Spinal cord (tissue), 10 donors: ENCODE results near the gene DOCK1. TPM values are rescaled to one million over a fixed set of nuclear protein-coding genes. Genes with fewer than 3 reads are reported as not detected.
A peak's percentile ranks its signal among the peaks of the same experiment; 100 is the strongest.
"Not testable (repeated sequence)": the region's sequence is repeated elsewhere in the genome, so short reads cannot be mapped to it uniquely, and the experiment has no call there.

ENCODE experiments used
- DNase-seq, 6 donors: peaks; one replicate each; pipeline versions ENCODE4 v3.0.0 to v3.0.0-alpha.2; 2013 to 2015; ENCODE audit warnings: low spot score in 6 of 6, low read depth in 4 of 6
- H3K27ac ChIP-seq: one replicate; pipeline ENCODE4 v1.5.1; 2013; ENCODE audit warnings: low read depth, low read length, control low read depth
- H3K27me3 ChIP-seq: one replicate; pipeline ENCODE4 v1.6.1; 2013; ENCODE audit warnings: low read length; ENCODE audit not compliant: control insufficient read depth, insufficient read depth
- H3K36me3 ChIP-seq: one replicate; pipeline ENCODE4 v1.6.1; 2013; ENCODE audit warnings: low read length; ENCODE audit not compliant: control insufficient read depth, insufficient read depth
- H3K4me1 ChIP-seq: one replicate; pipeline ENCODE4 v1.6.1; 2013; ENCODE audit warnings: low read length; ENCODE audit not compliant: control insufficient read depth, insufficient read depth
- H3K4me3 ChIP-seq: one replicate; pipeline ENCODE4 v1.5.1; 2013; ENCODE audit warnings: low read depth, low read length, control low read depth
- H3K9me3 ChIP-seq: one replicate; pipeline ENCODE4 v1.6.1; 2013; ENCODE audit warnings: low read length; ENCODE audit not compliant: control insufficient read depth, insufficient read depth
- WGBS: methylation state at CpG from one replicate; pipeline ENCODE4 v1.1.5; 2013; ENCODE audit warnings: missing lambda C conversion rate; ENCODE audit not compliant: insufficient coverage; 5-methylcytosine and 5-hydroxymethylcytosine counted together
- polyA plus RNA-seq, 2 donors: library from polyadenylated mRNA; unstranded; fragments of 120-200 nt; gene quantifications; one replicate each; pipeline ENCODE4 v1.2.1, GENCODE V29; 2013; ENCODE audit not compliant: insufficient read length in 2 of 2
- total RNA-seq, 2 donors: library from RNA; depleted of rRNA in 1 of 2; stranded (reverse); fragments of 120-200 nt in 1 of 2; fragments of >200 nt in 1 of 2; gene quantifications; one replicate each; pipeline versions ENCODE4 v1.2.3 to v1.2.4, GENCODE V29; 2013 to 2014
- donor health status: healthy.

DOCK1 gene
- total and polyA plus RNA-seq, 4 donors = 31.3 to 74.1 (median 50.3) TPM

GRCh38 chr10:126899529-126899928 is 5.7 kb upstream of the DOCK1 start:
- not testable (repeated sequence) for H3K4me3 ChIP-seq, H3K27me3 ChIP-seq, H3K36me3 ChIP-seq, DNase-seq, H3K9me3 ChIP-seq, H3K27ac ChIP-seq, H3K4me1 ChIP-seq
- no CpG with 5 or more reads among the region's 2 CpGs for WGBS

- Histone ChIP-seq H3K9me3 (peaks cover 6% of the 10 kb centered on the region), H3K36me3 (peaks cover 8% of the 10 kb centered on the region), H3K27ac (no peak overlapping the region), H3K4me1 (peaks cover 21% of the 10 kb centered on the region), H3K27me3 (peaks cover 14% of the 10 kb centered on the region), H3K4me3 (no peak overlapping the region)
- WGBS = 92% methylated on average over 3 of the region's 3 CpGs
- DNase-seq = no peak
Measured at GRCh38 chr10:126902157-126902556, 3.1 kb upstream of the DOCK1 start.

DNA sequence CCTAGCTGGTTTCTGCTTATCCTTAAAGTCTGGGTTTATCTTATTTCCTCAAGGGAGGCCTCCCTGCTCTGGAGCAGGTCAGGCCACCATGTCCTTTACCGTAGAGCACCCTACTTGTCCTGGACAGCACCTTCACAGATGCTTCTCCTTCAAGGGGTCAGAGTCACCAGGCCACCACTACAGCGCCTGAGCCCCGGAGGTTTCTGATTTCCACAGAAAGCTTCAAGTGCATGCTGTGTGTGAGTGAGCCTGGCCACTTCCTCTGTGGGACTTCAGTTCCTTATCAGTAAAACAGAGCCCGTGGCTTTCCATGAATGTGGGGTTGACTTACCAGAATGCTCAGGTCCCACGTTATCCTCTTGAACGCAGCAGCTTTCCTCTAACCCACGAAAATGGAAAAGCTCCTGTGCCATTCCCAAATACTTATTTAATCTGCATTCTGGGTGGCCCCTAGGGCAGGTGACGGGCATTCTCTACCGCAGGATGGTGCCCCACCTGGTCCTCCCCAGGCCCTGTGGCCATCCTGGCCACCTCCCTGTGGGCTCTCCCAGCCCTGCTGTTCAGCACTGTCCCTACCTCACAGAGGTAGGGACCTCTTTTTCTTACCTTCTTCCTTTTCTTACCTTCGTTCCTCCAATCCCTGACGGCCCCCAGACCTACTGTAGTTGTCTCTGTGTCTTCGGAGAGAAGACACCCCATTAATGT is 1.4 kb upstream of the DOCK1 start:
- DNase-seq = no peak
- no peak overlapping the region for H3K4me3 ChIP-seq
- H3K9me3 ChIP-seq = peaks cover 2% of the 10 kb centered on the region
- peaks cover 9% of the 10 kb centered on the region for H3K36me3 ChIP-seq
- peaks cover 25% of the 10 kb centered on the region for H3K4me1 ChIP-seq
- H3K27ac ChIP-seq = no peak overlapping the region
- 99% methylated on average over 9 of the region's 12 CpGs for WGBS
- H3K27me3 ChIP-seq = peaks cover 14% of the 10 kb centered on the region

DNA sequence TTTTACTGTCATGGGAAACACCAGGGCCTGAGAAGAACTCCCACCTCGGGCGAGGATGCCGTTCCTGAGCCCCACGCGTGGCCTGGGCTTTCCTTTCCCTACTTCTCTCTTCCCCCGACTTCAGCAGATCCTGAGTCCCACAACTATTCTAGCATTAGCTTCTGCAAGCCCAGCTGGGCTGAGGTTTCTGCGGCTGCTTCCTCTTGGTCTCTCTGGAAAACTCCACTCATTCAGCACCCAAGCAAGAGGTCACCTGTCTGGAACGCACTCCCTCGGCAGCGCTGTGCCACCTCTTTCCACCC is 761 bp upstream of the DOCK1 start:
- no peak overlapping the region for H3K27ac ChIP-seq

DNA sequence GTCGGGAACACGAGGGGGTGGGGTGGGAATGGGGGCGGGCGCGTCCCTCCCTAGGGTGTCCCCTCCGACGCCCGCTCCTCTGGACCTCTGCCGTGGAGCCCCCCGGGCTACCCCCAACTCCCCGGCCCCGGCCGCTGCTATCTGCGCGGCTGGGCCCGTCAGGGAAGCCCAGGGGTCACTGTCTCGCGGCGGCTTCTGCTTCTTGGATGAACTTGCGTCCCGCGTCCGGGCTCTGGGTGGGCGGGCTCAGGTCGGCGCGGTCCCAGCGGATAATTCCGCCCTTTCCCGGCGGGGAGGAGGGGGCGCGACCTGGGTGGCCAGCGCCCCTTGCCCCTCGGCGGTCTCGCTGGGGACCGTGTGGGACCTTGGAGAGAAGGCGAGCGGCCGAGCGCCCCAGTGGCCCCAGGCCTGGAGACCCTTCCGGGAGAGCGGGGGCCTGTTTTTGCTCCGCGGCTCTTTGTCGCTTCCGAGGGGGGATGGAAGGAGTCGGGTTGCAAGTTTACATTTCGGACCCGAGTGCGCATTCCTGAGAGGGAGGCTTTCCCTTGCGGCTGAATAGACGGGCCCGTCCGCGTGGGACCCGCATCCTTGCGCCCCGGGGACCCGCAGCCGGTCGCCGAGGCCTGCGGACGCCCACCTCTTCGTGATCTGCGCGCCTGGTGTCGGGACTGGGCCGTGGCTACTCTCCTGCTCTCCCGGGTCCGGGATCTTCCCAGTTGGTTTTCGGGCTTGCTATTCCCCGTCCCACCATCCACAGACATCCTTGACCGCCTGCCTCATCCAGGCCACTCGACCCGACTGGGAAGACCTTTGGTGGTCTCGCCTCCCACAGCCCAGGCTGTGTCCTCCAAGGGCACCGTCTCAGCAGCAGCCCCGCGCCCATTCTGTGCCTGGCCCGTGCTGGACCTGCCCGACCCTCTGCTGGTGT is 812 bp downstream of the DOCK1 start:
- peak in 1 of 6 donors; percentile 52 for DNase-seq
- Histone ChIP-seq H3K27me3 (peaks cover 14% of the 10 kb centered on the region), H3K27ac (peak overlapping the region; percentile 25), H3K36me3 (peaks cover 9% of the 10 kb centered on the region), H3K9me3 (no peaks in the 10 kb centered on the region), H3K4me3 (peak overlapping the region; percentile 44), H3K4me1 (peaks cover 25% of the 10 kb centered on the region)
- 9% methylated on average over 83 of the region's 84 CpGs for WGBS

More for the DNA sequence above, 761 bp upstream of the DOCK1 start:
- peaks cover 25% of the 10 kb centered on the region for H3K4me1 ChIP-seq
- DNase-seq = no peak
- H3K36me3 ChIP-seq = peaks cover 9% of the 10 kb centered on the region
- H3K9me3 ChIP-seq = no peaks in the 10 kb centered on the region
- H3K27me3 ChIP-seq = peaks cover 14% of the 10 kb centered on the region
- 51% methylated on average over 10 of the region's 10 CpGs for WGBS
- H3K4me3 ChIP-seq = peak overlapping the region; percentile 56

DNA sequence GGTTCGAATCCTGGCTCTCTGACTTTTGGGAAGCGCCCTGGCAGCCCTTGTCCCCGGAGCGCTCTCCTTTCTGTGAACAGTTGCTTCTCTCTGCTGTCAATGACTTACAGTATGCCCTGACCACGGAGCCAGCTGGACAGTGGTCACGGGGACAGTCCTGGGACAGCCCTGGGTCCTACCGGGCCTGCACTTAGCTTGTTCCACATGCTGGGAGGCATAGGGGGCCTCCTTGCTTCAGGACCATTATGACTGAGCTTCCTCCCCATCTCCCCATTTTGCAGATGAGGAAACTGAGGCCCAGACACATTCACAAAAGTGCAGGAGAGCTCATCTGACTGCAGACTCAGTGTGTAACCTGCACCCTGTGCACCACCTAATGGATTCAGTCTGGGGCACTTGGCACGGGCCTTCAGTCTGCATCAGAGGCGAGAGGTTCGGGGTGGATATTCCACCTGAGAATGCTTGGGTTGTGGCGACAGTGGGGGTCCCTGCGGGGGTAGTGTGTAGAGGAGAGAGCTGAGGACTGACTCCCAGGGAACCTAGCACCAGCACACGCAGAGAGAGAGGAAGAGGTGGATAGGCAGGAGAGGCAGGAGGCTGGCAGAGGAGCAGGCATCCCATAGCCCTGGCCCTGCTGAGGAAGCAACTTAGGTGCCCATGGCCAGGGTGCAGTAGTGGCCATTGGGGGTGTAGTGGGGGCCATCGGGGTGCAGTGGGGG is 1.6 kb downstream of the DOCK1 start:
- H3K27ac ChIP-seq = no peak overlapping the region

DNA sequence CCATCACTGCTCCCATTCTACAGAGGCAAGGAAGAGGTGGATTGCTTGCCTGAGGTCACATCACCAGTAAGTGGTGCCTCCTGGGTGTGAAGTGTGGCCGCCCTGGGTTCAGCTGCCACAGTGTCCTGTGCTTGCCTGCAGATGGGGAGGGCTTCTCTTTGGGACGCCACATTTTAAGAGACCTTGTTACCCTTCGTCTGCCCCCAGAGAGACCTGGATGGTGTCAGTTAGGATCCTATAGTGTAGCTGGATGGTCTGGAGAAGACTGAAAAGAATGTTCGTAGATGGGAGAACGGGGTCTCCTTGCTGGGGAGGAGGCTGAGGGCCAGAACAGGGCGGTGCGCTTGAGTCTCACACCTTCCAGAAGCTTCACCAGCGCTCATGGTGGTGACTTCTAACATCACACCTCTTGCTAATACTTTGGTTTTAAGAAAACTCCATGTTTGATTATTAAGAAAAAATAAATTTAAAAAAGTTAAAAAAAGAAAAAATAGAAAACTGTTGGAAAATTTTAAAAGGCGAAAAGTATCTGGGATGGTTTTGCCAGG is 2.3 kb downstream of the DOCK1 start:
- no peak for DNase-seq
- peaks cover 25% of the 10 kb centered on the region for H3K4me1 ChIP-seq
- peaks cover 9% of the 10 kb centered on the region for H3K36me3 ChIP-seq
- WGBS = 100% methylated on average over 7 of the region's 9 CpGs
- H3K4me3 ChIP-seq = no peak overlapping the region
- H3K27me3 ChIP-seq = peaks cover 11% of the 10 kb centered on the region
- H3K27ac ChIP-seq = no peak overlapping the region
- no peaks in the 10 kb centered on the region for H3K9me3 ChIP-seq

More for the DNA sequence above, 1.6 kb downstream of the DOCK1 start:
- peaks cover 25% of the 10 kb centered on the region for H3K4me1 ChIP-seq
- DNase-seq = no peak
- peaks cover 14% of the 10 kb centered on the region for H3K27me3 ChIP-seq
- H3K9me3 ChIP-seq = no peaks in the 10 kb centered on the region
- H3K4me3 ChIP-seq = no peak overlapping the region
- WGBS = 91% methylated on average over 13 of the region's 14 CpGs
- peaks cover 9% of the 10 kb centered on the region for H3K36me3 ChIP-seq

DNA sequence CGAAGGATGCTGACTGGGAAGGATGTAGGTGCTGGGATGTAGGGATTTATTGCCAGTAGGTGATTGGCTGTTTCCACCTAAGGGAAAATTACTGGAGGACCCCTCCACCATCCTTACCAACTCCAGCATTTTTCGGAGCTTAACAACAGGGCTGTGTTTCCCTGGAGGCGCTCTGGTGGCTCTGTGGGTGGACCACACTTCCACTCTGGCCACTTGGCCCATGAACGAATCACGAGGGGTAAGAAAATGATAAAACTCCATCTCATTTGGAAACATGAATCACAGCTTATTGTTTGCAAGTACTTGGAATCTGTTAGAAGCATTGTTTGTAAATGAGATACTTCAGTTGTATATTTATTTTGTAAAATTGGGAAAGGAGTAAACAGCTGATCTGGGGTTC is 3.0 kb downstream of the DOCK1 start:
- Histone ChIP-seq H3K9me3 (no peaks in the 10 kb centered on the region), H3K27me3 (peaks cover 11% of the 10 kb centered on the region), H3K27ac (no peak overlapping the region), H3K36me3 (peaks cover 9% of the 10 kb centered on the region), H3K4me1 (peaks cover 25% of the 10 kb centered on the region), H3K4me3 (no peak overlapping the region)
- DNase-seq = no peak
- 100% methylated on average over 1 of the region's 5 CpGs for WGBS

DNA sequence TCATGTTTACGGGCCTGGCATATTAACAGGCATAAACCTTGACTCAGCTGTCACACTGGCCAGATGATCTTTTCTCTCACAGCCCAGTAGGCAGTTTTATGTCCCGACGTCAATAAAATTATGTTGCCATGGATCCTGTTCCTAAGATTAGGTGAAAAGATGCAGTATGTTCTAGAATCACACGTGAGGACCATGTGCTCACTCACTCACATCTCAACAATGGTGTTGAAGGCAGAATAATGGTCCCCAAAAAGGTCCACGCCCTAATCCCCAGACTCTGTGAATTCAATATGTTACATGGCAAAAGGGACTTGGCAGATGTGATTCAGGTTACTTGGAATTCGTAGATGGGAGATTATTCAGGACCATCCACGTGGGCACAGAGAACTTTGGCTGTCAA is 3.5 kb downstream of the DOCK1 start:
- 72% methylated on average over 3 of the region's 7 CpGs for WGBS
- Histone ChIP-seq H3K27ac (no peak overlapping the region), H3K4me3 (no peak overlapping the region)

More for the DNA sequence above, 3.5 kb downstream of the DOCK1 start:
- Histone ChIP-seq H3K36me3 (peaks cover 9% of the 10 kb centered on the region), H3K4me1 (peaks cover 25% of the 10 kb centered on the region), H3K9me3 (no peaks in the 10 kb centered on the region), H3K27me3 (peaks cover 8% of the 10 kb centered on the region)
- no peak for DNase-seq
